Measurements from ENCODE around the gene DNAAF6.

DNAAF6 gene

DNA sequence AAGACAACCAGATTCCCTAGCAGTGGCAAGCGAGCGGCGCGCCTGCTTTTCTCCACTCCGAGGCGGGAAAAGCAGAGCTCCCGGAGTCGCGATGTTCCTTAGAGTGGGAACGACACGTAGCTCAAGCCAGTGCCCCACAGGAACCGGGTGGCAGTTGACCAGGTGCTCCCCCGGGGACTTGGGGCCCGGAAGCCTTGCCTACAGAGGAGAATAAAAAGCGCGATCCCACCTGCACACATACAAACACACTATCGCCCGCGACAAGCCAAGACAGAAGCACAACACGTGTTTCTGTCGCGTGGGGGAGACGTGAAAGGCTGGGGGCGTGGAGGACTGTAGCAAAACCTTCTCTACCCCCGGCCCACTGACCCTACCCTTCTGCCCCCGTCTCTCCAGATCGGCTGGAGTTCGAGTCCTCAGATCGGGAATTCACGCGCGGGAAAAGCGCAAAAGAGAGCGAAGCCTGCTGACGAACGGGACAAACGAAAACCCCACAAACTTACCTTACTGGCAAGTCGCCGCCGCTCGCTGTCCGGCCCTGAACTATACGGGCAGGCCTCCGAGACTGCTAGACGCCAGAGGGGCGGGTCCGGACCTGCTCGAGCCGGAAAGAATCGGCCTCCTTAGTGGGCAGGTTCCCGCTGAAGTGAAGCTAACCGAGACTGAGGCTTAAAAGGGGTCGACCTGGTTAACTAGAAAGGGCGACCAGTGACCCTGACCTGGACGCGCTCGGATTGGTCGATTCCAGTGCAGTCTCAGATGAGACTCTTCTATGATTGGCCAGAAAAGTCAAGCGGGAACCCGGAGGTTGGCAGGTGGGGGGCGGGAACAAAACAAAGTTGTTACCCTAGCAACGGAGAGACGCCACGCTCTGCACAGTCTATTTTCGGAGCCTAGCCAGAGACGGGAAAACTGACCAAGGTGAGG is at the start of gene DNAAF6, which contains the start of gene NUP62CL (continued):
- TF ChIP-seq, protein P1, sequence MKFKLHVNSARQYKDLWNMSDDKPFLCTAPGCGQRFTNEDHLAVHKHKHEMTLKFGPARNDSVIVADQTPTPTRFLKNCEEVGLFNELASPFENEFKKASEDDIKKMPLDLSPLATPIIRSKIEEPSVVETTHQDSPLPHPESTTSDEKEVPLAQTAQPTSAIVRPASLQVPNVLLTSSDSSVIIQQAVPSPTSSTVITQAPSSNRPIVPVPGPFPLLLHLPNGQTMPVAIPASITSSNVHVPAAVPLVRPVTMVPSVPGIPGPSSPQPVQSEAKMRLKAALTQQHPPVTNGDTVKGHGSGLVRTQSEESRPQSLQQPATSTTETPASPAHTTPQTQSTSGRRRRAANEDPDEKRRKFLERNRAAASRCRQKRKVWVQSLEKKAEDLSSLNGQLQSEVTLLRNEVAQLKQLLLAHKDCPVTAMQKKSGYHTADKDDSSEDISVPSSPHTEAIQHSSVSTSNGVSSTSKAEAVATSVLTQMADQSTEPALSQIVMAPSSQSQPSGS (tag by site-specific recombination; IDR thresholded peaks at IDR 0.05; ENCODE audit: low read depth) = no peak
- TF ChIP-seq ZNF792 (tag by site-specific recombination; IDR thresholded peaks at IDR 0.05) = no peak
- no peak for TF ChIP-seq ZNF404 (tag by site-specific recombination; IDR thresholded peaks at IDR 0.05)
- TF ChIP-seq IKZF3 (tag by site-specific recombination; IDR thresholded peaks at IDR 0.05) = no peak
- TF ChIP-seq ZBTB48 (tag by site-specific recombination; IDR thresholded peaks at IDR 0.05) = no peak
- no peak for TF ChIP-seq KLF1 (tag by site-specific recombination; IDR thresholded peaks at IDR 0.05)
- TF ChIP-seq YY2 (tag by site-specific recombination; IDR thresholded peaks at IDR 0.05) = no peak
- TF ChIP-seq ZNF624 (tag by site-specific recombination; IDR thresholded peaks at IDR 0.05) = no peak
- TF ChIP-seq ZNF239 (tag by site-specific recombination; IDR thresholded peaks at IDR 0.05) = no peak
- TF ChIP-seq, protein P2, sequence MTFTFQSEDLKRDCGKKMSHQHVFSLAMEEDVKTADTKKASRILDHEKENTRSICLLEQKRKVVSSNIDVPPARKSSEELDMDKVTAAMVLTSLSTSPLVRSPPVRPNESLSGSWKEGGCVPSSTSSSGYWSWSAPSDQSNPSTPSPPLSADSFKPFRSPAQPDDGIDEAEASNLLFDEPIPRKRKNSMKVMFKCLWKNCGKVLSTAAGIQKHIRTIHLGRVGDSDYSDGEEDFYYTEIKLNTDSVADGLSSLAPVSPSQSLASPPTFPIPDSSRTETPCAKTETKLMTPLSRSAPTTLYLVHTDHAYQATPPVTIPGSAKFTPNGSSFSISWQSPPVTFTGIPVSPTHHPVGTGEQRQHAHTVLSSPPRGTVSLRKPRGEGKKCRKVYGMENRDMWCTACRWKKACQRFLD (tag by site-specific recombination; IDR thresholded peaks at IDR 0.05) = no peak
- TF ChIP-seq, protein P3, sequence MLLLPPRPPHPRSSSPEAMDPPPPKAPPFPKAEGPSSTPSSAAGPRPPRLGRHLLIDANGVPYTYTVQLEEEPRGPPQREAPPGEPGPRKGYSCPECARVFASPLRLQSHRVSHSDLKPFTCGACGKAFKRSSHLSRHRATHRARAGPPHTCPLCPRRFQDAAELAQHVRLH (tag by site-specific recombination; IDR thresholded peaks at IDR 0.05) = no peak
- TF ChIP-seq ZNF155 (tag by site-specific recombination; IDR thresholded peaks at IDR 0.05) = no peak
- TF ChIP-seq ZNF777 (tag by site-specific recombination; IDR thresholded peaks at IDR 0.05; ENCODE audit: borderline replicate concordance) = no peak
- TF ChIP-seq, protein P4, sequence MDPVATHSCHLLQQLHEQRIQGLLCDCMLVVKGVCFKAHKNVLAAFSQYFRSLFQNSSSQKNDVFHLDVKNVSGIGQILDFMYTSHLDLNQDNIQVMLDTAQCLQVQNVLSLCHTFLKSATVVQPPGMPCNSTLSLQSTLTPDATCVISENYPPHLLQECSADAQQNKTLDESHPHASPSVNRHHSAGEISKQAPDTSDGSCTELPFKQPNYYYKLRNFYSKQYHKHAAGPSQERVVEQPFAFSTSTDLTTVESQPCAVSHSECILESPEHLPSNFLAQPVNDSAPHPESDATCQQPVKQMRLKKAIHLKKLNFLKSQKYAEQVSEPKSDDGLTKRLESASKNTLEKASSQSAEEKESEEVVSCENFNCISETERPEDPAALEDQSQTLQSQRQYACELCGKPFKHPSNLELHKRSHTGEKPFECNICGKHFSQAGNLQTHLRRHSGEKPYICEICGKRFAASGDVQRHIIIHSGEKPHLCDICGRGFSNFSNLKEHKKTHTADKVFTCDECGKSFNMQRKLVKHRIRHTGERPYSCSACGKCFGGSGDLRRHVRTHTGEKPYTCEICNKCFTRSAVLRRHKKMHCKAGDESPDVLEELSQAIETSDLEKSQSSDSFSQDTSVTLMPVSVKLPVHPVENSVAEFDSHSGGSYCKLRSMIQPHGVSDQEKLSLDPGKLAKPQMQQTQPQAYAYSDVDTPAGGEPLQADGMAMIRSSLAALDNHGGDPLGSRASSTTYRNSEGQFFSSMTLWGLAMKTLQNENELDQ (tag by site-specific recombination; IDR thresholded peaks at IDR 0.05; ENCODE audit: low read depth) = no peak
- TF ChIP-seq ZNF366 (tag by site-specific recombination; conservative IDR thresholded peaks at IDR 0.05) = no peak
- no peak for TF ChIP-seq ZNF157 (tag by site-specific recombination; IDR thresholded peaks at IDR 0.05)
- no peak for TF ChIP-seq ZNF114 (tag by site-specific recombination; IDR thresholded peaks at IDR 0.05)
- TF ChIP-seq ZNF837 (tag by site-specific recombination; IDR thresholded peaks at IDR 0.05) = no peak
- TF ChIP-seq, protein P5, sequence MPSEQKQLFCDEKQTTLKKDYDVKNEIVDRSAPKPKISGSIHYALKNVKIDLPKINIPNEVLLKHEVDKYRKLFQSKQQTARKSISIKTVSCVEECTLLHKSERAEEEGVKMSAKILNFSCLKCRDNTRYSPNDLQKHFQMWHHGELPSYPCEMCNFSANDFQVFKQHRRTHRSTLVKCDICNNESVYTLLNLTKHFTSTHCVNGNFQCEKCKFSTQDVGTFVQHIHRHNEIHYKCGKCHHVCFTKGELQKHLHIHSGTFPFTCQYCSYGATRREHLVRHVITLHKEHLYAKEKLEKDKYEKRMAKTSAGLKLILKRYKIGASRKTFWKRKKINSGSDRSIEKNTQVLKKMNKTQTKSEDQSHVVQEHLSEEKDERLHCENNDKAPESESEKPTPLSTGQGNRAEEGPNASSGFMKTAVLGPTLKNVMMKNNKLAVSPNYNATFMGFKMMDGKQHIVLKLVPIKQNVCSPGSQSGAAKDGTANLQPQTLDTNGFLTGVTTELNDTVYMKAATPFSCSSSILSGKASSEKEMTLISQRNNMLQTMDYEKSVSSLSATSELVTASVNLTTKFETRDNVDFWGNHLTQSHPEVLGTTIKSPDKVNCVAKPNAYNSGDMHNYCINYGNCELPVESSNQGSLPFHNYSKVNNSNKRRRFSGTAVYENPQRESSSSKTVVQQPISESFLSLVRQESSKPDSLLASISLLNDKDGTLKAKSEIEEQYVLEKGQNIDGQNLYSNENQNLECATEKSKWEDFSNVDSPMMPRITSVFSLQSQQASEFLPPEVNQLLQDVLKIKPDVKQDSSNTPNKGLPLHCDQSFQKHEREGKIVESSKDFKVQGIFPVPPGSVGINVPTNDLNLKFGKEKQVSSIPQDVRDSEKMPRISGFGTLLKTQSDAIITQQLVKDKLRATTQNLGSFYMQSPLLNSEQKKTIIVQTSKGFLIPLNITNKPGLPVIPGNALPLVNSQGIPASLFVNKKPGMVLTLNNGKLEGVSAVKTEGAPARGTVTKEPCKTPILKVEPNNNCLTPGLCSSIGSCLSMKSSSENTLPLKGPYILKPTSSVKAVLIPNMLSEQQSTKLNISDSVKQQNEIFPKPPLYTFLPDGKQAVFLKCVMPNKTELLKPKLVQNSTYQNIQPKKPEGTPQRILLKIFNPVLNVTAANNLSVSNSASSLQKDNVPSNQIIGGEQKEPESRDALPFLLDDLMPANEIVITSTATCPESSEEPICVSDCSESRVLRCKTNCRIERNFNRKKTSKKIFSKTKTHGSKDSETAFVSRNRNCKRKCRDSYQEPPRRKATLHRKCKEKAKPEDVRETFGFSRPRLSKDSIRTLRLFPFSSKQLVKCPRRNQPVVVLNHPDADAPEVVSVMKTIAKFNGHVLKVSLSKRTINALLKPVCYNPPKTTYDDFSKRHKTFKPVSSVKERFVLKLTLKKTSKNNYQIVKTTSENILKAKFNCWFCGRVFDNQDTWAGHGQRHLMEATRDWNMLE (tag by site-specific recombination; conservative IDR thresholded peaks at IDR 0.05; ENCODE audit: low read depth) = no peak
- no peak for TF ChIP-seq ZNF223 (tag by site-specific recombination; IDR thresholded peaks at IDR 0.05)
- TF ChIP-seq ZNF132 (tag by site-specific recombination; IDR thresholded peaks at IDR 0.05; ENCODE audit: borderline replicate concordance) = no peak
- TF ChIP-seq HOXC10 (CRISPR knock-in tag; IDR thresholded peaks at IDR 0.05) = 0 out of 2 replicates have a peak, but pooled peaks have one; percentile 59
- TF ChIP-seq, protein P6, sequence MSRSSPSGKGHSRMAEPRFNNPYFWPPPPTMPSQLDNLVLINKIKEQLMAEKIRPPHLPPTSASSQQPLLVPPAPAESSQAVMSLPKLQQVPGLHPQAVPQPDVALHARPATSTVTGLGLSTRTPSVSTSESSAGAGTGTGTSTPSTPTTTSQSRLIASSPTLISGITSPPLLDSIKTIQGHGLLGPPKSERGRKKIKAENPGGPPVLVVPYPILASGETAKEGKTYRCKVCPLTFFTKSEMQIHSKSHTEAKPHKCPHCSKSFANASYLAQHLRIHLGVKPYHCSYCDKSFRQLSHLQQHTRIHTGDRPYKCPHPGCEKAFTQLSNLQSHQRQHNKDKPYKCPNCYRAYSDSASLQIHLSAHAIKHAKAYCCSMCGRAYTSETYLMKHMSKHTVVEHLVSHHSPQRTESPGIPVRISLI (tag by site-specific recombination; IDR thresholded peaks at IDR 0.05) = no peak
- peak; percentile 35; the same call in 1 of the 2 replicates for TF ChIP-seq BCL11A (tag by site-specific recombination; IDR thresholded peaks at IDR 0.05; ENCODE audit: low read depth)
- no peak for TF ChIP-seq ZNF10 (tag by site-specific recombination; IDR thresholded peaks at IDR 0.05)
- no peak for TF ChIP-seq ZNF501 (tag by site-specific recombination; IDR thresholded peaks at IDR 0.05)
- TF ChIP-seq ZNF510 (tag by site-specific recombination; IDR thresholded peaks at IDR 0.05; ENCODE audit: insufficient replicate concordance) = no peak
- no peak for TF ChIP-seq ZNF585B (tag by site-specific recombination; IDR thresholded peaks at IDR 0.05)
- no peak for TF ChIP-seq ZNF707 (tag by site-specific recombination; IDR thresholded peaks at IDR 0.05)
